ENCODE results near the gene SEMA3B.
A peak's percentile ranks its signal among the peaks of the same experiment; 100 is the strongest.

The SEMA3B gene

DNA sequence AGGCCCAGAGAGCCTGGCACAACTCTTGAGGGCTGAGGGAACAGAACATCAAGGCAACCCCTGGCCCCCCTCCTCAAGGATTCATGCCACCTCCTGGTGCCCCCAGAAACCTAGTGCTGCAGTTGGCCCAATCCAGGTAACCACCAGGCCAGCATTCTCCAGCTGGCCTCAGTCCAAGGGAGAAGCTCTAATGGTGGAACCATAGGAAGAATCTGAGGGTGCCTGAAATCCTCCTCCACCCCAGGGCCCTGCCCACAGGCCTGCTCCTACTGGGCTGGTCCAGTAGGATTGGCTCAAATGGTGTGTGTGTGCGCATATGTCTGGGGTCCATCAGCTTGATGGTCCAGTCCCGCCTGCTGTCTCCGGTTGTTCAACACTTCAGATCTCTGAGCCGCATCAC is 45.9 kb downstream of the SEMA3B start:
- Mint-ChIP-seq H3K27me3 (no peaks in the 10 kb centered on the region), H3K9me3 (ENCODE audit: low read depth) (no peaks in the 10 kb centered on the region), H3K27ac (no peak overlapping the region), H3K36me3 (peaks cover 2% of the 10 kb centered on the region), H3K4me3 (no peak overlapping the region), H3K4me1 (ENCODE audit: low read depth) (peaks cover 20% of the 10 kb centered on the region)

DNA sequence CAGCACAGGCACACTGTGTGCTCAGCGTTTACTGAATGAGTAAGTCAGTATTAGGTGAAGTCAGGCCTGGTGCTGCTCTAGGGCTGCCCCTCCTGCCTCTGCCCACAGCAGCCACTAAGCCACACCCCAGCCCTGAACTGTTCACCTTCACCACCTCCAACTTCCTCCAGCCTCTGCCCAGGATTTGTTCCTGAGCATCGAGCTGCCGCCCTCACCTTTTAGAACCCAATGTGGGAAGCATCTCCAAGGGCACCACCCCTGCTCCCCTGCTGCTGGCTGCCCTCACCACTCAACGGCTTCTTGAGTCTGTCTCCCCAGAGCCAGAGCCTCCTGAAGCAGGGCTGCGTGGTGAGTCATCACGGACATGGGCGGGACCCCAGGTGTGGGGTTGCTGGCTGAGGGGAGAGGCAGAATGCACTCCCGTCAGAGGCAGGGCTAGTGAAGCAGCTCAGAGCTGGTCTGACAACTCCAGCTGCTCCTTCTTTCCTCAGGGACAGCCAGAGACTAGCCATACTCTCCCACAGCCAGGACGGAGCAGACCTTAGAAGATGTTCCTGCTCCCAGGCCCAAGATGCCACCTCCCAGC is 47.8 kb downstream of the SEMA3B start:
- Mint-ChIP-seq H3K9me3 (ENCODE audit: low read depth) (no peaks in the 10 kb centered on the region), H3K36me3 (peaks cover 2% of the 10 kb centered on the region), H3K27me3 (no peaks in the 10 kb centered on the region), H3K4me1 (ENCODE audit: low read depth) (peaks cover 27% of the 10 kb centered on the region), H3K27ac (peak overlapping the region; percentile 35), H3K4me3 (peak overlapping the region; percentile 63)

- H3K36me3 Mint-ChIP-seq = peaks cover 2% of the 10 kb centered on the region
- H3K4me3 Mint-ChIP-seq = no peak overlapping the region
- no peaks in the 10 kb centered on the region for H3K9me3 Mint-ChIP-seq (ENCODE audit: low read depth)
- no peaks in the 10 kb centered on the region for H3K27me3 Mint-ChIP-seq
- H3K27ac Mint-ChIP-seq = no peak overlapping the region
- peaks cover 27% of the 10 kb centered on the region for H3K4me1 Mint-ChIP-seq (ENCODE audit: low read depth)
Measured at GRCh38 chr3:50317300-50317699, 48.4 kb downstream of the SEMA3B start.

- no peaks in the 10 kb centered on the region for H3K27me3 Mint-ChIP-seq
- H3K27ac Mint-ChIP-seq = no peak overlapping the region
- peaks cover 27% of the 10 kb centered on the region for H3K4me1 Mint-ChIP-seq (ENCODE audit: low read depth)
- peaks cover 2% of the 10 kb centered on the region for H3K36me3 Mint-ChIP-seq
- no peak overlapping the region for H3K4me3 Mint-ChIP-seq
- no peaks in the 10 kb centered on the region for H3K9me3 Mint-ChIP-seq (ENCODE audit: low read depth)
Measured at GRCh38 chr3:50318163-50318562, 49.2 kb downstream of the SEMA3B start.

- Mint-ChIP-seq H3K9me3 (ENCODE audit: low read depth) (no peaks in the 10 kb centered on the region), H3K4me1 (ENCODE audit: low read depth) (peaks cover 27% of the 10 kb centered on the region), H3K27ac (peak overlapping the region; percentile 28), H3K36me3 (peaks cover 2% of the 10 kb centered on the region), H3K27me3 (no peaks in the 10 kb centered on the region), H3K4me3 (peak overlapping the region; percentile 51)
Measured at GRCh38 chr3:50318615-50319014, 49.7 kb downstream of the SEMA3B start.

DNA sequence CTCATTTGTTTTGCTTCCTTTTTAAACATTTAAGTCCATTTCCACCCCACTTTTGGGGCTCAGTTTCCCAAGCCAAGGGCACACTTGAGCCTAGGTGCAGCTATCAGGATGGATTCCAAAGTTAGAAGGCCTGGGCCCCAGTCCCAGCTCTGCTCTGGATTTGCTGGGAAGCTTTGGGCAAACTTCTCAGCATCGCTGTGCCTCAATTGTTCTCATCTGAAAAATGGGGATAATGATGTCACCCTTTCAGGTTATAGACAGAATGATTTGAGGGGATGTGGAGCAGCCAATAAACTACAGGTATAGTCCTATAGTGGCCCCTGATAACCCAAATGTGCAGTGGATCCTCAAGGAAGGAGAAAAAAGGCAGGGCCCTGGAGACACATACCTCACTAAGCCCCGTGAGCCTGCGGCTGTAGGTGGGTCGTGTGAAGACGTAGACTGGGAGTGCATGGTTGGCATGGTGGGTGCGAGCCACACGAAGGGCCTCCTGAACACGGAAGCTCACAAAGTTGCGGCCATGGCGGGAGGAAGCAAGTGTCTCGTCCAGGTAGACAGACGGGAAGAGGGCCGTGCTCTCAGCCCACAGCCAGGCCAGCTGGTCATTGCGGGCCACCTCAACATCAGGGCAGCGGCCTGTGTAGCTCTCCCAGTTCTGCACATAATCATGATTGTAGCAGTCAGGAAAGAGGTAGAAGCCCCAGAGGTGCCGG is 50.4 kb downstream of the SEMA3B start:
- Mint-ChIP-seq H3K4me3 (peak overlapping the region; percentile 94), H3K27ac (no peak overlapping the region), H3K4me1 (ENCODE audit: low read depth) (peaks cover 27% of the 10 kb centered on the region), H3K27me3 (no peaks in the 10 kb centered on the region), H3K36me3 (peaks cover 2% of the 10 kb centered on the region), H3K9me3 (ENCODE audit: low read depth) (no peaks in the 10 kb centered on the region)

DNA sequence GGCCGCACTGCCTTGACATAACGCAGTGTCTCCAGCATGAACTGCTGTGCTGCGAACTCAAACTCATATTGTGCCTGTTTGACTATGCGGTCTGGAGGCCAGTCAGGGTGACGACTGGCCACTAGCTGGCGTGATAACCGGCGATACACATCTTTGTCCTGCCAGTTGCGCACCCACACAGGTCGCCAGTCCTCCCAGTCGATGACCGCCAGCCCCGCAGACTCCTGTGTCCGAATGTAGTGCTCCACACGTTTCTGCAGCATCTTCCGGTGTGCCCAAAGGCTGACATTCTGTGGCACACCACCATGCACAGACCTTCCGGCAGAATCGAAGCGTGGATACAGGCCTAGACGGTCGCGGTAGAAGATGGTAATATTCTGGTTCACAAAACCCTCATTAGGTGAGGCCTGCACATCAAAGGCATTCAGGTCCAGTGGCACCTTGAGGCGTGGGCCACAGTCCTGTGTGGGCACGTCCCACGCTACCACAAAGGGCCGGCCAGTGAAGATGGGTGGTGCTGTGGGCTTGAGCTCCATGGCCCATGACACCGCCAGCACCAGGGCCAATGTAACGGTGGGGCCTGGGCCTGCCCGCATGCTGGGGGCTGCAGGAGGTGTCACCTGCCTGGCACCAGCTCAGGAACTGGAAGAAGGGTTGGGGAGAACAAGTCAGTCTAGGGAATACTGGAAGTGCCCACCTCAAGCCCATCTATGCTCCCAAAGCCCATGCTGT is 51.1 kb downstream of the SEMA3B start:
- Mint-ChIP-seq H3K9me3 (ENCODE audit: low read depth) (no peaks in the 10 kb centered on the region), H3K4me1 (ENCODE audit: low read depth) (peaks cover 34% of the 10 kb centered on the region), H3K27me3 (no peaks in the 10 kb centered on the region), H3K27ac (no peak overlapping the region), H3K4me3 (peak overlapping the region; percentile 94), H3K36me3 (peaks cover 2% of the 10 kb centered on the region)

DNA sequence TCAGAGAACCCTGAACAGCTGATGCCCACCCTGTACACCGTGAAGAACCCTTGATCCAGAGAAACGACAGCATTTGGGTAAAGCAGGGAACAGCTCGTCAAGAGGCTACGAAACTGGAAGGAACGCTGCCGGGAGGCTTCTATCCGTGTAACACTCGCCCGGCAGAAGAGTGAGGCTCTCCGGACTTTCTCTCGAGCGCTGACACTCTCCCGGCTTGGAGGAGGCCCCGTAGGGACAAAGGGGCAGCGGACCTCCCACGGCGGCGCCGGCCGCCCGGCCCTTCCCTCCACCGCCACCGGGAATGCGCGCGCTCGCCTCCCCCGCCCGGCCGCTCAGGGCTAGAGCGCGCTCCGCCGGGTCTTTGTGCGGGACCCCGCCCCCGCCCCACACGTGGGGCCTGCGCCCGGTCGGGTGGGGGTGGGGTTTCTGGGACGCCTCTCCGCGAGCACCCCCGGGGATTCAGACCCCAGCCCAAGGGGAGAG is 51.9 kb downstream of the SEMA3B start:
- H3K4me3 Mint-ChIP-seq = peak overlapping the region; percentile 94
- no peaks in the 10 kb centered on the region for H3K9me3 Mint-ChIP-seq (ENCODE audit: low read depth)
- peaks cover 2% of the 10 kb centered on the region for H3K36me3 Mint-ChIP-seq
- peaks cover 34% of the 10 kb centered on the region for H3K4me1 Mint-ChIP-seq (ENCODE audit: low read depth)
- no peaks in the 10 kb centered on the region for H3K27me3 Mint-ChIP-seq
- peak overlapping the region; percentile 78 for H3K27ac Mint-ChIP-seq

GRCh38 chr3:50321336-50322114 is 52.6 kb downstream of the SEMA3B start:
- H3K36me3 Mint-ChIP-seq = no peaks in the 10 kb centered on the region
- H3K9me3 Mint-ChIP-seq (ENCODE audit: low read depth) = no peaks in the 10 kb centered on the region
- peak overlapping the region; percentile 83 for H3K4me3 Mint-ChIP-seq
- H3K27me3 Mint-ChIP-seq = no peaks in the 10 kb centered on the region
- H3K27ac Mint-ChIP-seq = peak overlapping the region; percentile 95
- H3K4me1 Mint-ChIP-seq (ENCODE audit: low read depth) = peaks cover 34% of the 10 kb centered on the region

- H3K4me3 Mint-ChIP-seq = no peak overlapping the region
- peaks cover 33% of the 10 kb centered on the region for H3K4me1 Mint-ChIP-seq (ENCODE audit: low read depth)
- no peaks in the 10 kb centered on the region for H3K9me3 Mint-ChIP-seq (ENCODE audit: low read depth)
- no peaks in the 10 kb centered on the region for H3K27me3 Mint-ChIP-seq
- no peak overlapping the region for H3K27ac Mint-ChIP-seq
- no peaks in the 10 kb centered on the region for H3K36me3 Mint-ChIP-seq
Measured at GRCh38 chr3:50322115-50322385, 53.1 kb downstream of the SEMA3B start.

DNA sequence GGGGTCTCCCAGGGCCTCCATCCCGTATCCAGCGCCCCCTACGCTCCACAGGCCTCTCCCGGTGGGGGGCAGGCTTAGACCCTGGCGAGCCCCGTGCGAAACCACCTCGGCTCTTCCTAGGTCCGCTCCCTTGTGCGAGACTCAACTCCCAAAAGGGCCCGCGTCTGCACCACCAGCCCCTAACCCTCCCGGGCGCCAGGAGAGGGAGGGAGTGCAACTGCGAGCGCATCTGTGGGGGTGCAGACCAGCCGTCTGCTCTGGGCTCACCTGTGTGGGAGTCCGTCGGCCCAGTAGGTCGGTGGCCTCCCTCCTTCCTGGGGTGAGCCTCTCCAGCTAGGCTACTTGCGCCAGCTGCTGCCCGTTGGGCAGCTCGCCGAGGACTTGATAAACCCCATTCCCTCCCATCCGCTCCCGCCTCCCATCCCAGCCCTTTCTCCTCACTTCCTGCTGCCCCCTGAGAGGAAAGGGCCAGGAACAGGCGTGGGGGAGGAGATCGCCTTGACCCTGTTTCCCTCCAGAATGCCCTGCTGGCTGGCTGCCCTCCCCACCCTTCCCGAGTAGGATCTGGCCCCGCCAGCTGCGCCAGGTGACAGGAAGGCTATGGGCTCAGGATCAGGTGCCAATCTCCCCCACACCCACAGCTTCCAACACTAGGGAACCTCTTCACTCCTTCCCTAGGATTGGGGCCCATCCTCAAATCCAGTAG is 53.6 kb downstream of the SEMA3B start, which contains the start of gene HYAL2:
Gene HYAL2 (minus strand): TSS at position 360 of the 706 bp plus-strand sequence. CDS start 2,256 bp downstream, outside the sequence.
- Mint-ChIP-seq H3K27ac (peak within 1 kb of the TSS; percentile 95), H3K4me3 (peak within 1 kb of the TSS; percentile 83), H3K27me3 (no peaks in the 10 kb centered on the region), H3K36me3 (no peaks in the 10 kb centered on the region), H3K4me1 (ENCODE audit: low read depth) (peaks cover 34% of the 10 kb centered on the region), H3K9me3 (ENCODE audit: low read depth) (no peaks in the 10 kb centered on the region)

DNA sequence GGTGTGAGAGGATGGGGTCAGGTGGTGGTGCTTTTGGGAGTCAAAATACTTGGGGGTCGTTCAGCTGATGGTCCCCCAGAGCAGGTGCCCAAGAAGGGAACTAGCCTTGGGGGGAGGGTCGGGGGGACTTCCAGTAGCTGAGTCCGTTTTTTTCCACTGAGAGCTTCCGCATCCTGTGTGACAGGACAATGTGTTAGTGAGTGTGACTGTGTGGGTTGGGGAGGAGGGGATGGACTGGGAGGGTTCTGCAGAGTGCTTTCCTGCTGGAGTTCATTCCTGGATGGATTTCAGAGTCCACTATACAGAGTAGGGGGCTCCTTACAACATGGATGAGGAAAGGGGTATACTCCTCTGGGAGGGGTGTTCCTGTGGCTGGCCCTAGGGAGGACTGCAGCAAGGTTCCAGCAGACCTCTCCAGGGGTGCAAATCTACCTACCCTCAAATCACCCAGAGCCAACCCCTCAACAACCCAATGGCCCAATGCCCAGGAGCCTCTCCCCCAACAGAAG is 54.2 kb downstream of the SEMA3B start:
- Mint-ChIP-seq H3K4me3 (no peak overlapping the region), H3K9me3 (ENCODE audit: low read depth) (no peaks in the 10 kb centered on the region), H3K27me3 (no peaks in the 10 kb centered on the region), H3K4me1 (ENCODE audit: low read depth) (peaks cover 34% of the 10 kb centered on the region), H3K27ac (peak overlapping the region; percentile 80), H3K36me3 (no peaks in the 10 kb centered on the region)

GRCh38 chr3:50323614-50324199 is 54.8 kb downstream of the SEMA3B start:
- no peaks in the 10 kb centered on the region for H3K9me3 Mint-ChIP-seq (ENCODE audit: low read depth)
- H3K4me1 Mint-ChIP-seq (ENCODE audit: low read depth) = peaks cover 33% of the 10 kb centered on the region
- H3K27ac Mint-ChIP-seq = no peak overlapping the region
- H3K27me3 Mint-ChIP-seq = no peaks in the 10 kb centered on the region
- H3K4me3 Mint-ChIP-seq = no peak overlapping the region
- H3K36me3 Mint-ChIP-seq = no peaks in the 10 kb centered on the region
